H1 (cell line): ENCODE data around the gene MIF4GD. TPM values are rescaled to one million over a fixed set of nuclear protein-coding genes. Genes with fewer than 3 reads are reported as not detected.

ENCODE experiments used
- CTCF ChIA-PET: fragments of 300-600 bp; sonication (Branson Sonifier 250); formaldehyde crosslinking; loops from one replicate; lab custom pipeline; 2021; ENCODE audit not compliant: partially characterized antibody; lab: Charles Lee
- POLR2A ChIA-PET: fragments of 300-600 bp; sonication (Branson Sonifier 250); formaldehyde crosslinking; loops from one replicate; lab custom pipeline; 2021; ENCODE audit warnings: inconsistent platforms; ENCODE audit not compliant: partially characterized antibody; lab: Charles Lee
- DNase-seq, 2 experiments: peaks; one replicate each; pipeline versions ENCODE4 v3.0.0 to v3.0.0-alpha.2; 2010 to 2022; ENCODE audit warnings: low spot score in 2 of 2, low read depth in 1 of 2, mixed read lengths in 1 of 2
- FAIRE-seq: peaks from 2 replicates; lab custom pipeline; 2011; peaks lifted over from hg19 to GRCh38; lab: Jason Lieb, UNC
- H2AFZ ChIP-seq: 2 replicates; pipeline ENCODE4 v1.8.1; 2012; ENCODE audit warnings: low read length, inconsistent platforms
- H2AK5ac ChIP-seq: 2 replicates; pipeline ENCODE4 v1.6.1; 2013; ENCODE audit warnings: low read depth, low read length
- H2BK120ac ChIP-seq: replicated peaks from 2 replicates; pipeline ENCODE3; 2013; ENCODE audit warnings: low read depth, low read length, inconsistent platforms
- H2BK12ac ChIP-seq: 2 replicates; pipeline ENCODE4 v1.6.1; 2013; ENCODE audit warnings: low read depth, low read length
- H2BK15ac ChIP-seq: 2 replicates; pipeline ENCODE4 v1.6.1; 2013; ENCODE audit warnings: low read length
- H2BK20ac ChIP-seq: 2 replicates; pipeline ENCODE4 v1.6.1; 2013; ENCODE audit warnings: low read length
- H2BK5ac ChIP-seq: 2 replicates; pipeline ENCODE4 v1.6.1; 2013; ENCODE audit warnings: low read depth, low read length
- H3K14ac ChIP-seq: 2 replicates; pipeline ENCODE4 v1.6.1; 2013; ENCODE audit warnings: inconsistent platforms; ENCODE audit not compliant: insufficient read length
- H3K18ac ChIP-seq: 2 replicates; pipeline ENCODE4 v1.6.1; 2013; ENCODE audit warnings: low read length; ENCODE audit errors: extremely low read depth
- H3K23ac ChIP-seq: 2 replicates; pipeline ENCODE4 v1.6.1; 2013; ENCODE audit warnings: inconsistent platforms; ENCODE audit not compliant: insufficient read length
- H3K23me2 ChIP-seq: 2 replicates; pipeline ENCODE4 v1.6.1; 2013; ENCODE audit warnings: low read depth, low read length
- H3K27ac ChIP-seq: 2 replicates; pipeline ENCODE4 v1.6.1; 2011; ENCODE audit warnings: low read depth, low read length, inconsistent platforms
- H3K27me3 ChIP-seq, 4 experiments: replicated peaks in 1 of 4; 1 replicate in 1 of 4; 2 replicates in 3 of 4; pipeline versions ENCODE4 v1.6.1 to v1.8.1; 2011 to 2013; ENCODE audit warnings: low read length in 3 of 4, mild to moderate bottlenecking in 3 of 4, inconsistent platforms in 2 of 4, mixed read lengths in 2 of 4, moderate library complexity in 1 of 4; ENCODE audit not compliant: control insufficient read depth in 3 of 4, insufficient read depth in 3 of 4; ENCODE audit errors: extremely low read depth in 1 of 4
- H3K36me3 ChIP-seq, 4 experiments: 2 replicates each; pipeline versions ENCODE4 v1.6.1 to v1.8.1; 2011 to 2013; ENCODE audit warnings: mild to moderate bottlenecking in 4 of 4, low read length in 3 of 4, moderate library complexity in 2 of 4, control low read depth in 1 of 4, inconsistent platforms in 1 of 4; ENCODE audit not compliant: insufficient read depth in 4 of 4, control insufficient read depth in 2 of 4
- H3K4ac ChIP-seq: replicated peaks from 2 replicates; pipeline ENCODE3; 2013; ENCODE audit warnings: low read length, low read depth, mixed read lengths, inconsistent platforms; ENCODE audit not compliant: insufficient read length
- H3K4me1 ChIP-seq, 4 experiments: replicated peaks in 1 of 4; 1 replicate in 1 of 4; 2 replicates in 3 of 4; pipeline versions ENCODE4 v1.6.1 to v1.8.1; 2011 to 2013; ENCODE audit warnings: low read length in 3 of 4, inconsistent platforms in 2 of 4, mixed read lengths in 1 of 4; ENCODE audit not compliant: insufficient read depth in 4 of 4, control insufficient read depth in 3 of 4
- H3K4me2 ChIP-seq, 2 experiments: 2 replicates each; pipeline versions ENCODE4 v1.6.1 to v1.8.1; 2011 to 2013; ENCODE audit warnings: low read depth in 2 of 2, low read length in 2 of 2, control low read depth in 1 of 2, inconsistent platforms in 1 of 2, mild to moderate bottlenecking in 1 of 2; ENCODE audit not compliant: insufficient read depth in 1 of 2
- H3K4me3 ChIP-seq, 4 experiments: fragments of 200-600, 300-600 bp in 1 of 4; sonication (generic), shearing (Covaris generic), sonication (Bioruptor Twin) in 1 of 4; 2 replicates each; pipeline versions ENCODE4 v1.5.1 to v1.8.1; 2011 to 2016; ENCODE audit warnings: low read length in 4 of 4, low read depth in 3 of 4, control low read depth in 2 of 4, inconsistent platforms in 2 of 4, mild to moderate bottlenecking in 2 of 4, mixed read lengths in 1 of 4, moderate library complexity in 1 of 4; ENCODE audit not compliant: insufficient read depth in 2 of 4; ENCODE audit errors: extremely low read depth in 1 of 4
- H3K56ac ChIP-seq: replicated peaks from 2 replicates; pipeline ENCODE3; 2013; ENCODE audit warnings: low read depth, mild to moderate bottlenecking, mixed read lengths, low read length, inconsistent platforms; ENCODE audit not compliant: insufficient read length
- H3K79me1 ChIP-seq: 2 replicates; pipeline ENCODE4 v1.6.1; 2013; ENCODE audit warnings: low read depth, low read length, control low read depth
- H3K79me2 ChIP-seq, 2 experiments: 2 replicates each; pipeline versions ENCODE4 v1.6.1 to v1.8.1; 2012 to 2013; ENCODE audit warnings: low read length in 2 of 2, mild to moderate bottlenecking in 2 of 2, inconsistent platforms in 1 of 2; ENCODE audit not compliant: insufficient read depth in 2 of 2, control insufficient read depth in 1 of 2
- H3K9ac ChIP-seq, 4 experiments: replicated peaks in 1 of 4; 1 replicate in 1 of 4; 2 replicates in 3 of 4; pipeline versions ENCODE4 v1.6.1 to v1.8.1; 2011 to 2013; ENCODE audit warnings: low read depth in 3 of 4, low read length in 3 of 4, control low read depth in 2 of 4, mild to moderate bottlenecking in 2 of 4, moderate library complexity in 2 of 4, inconsistent platforms in 1 of 4; ENCODE audit errors: extremely low read depth in 1 of 4
- H3K9me3 ChIP-seq, 2 experiments: 2 replicates each; pipeline versions ENCODE4 v1.6.1 to v1.8.1; 2012 to 2013; ENCODE audit warnings: mild to moderate bottlenecking in 2 of 2, moderate library complexity in 2 of 2, control low read depth in 1 of 2, inconsistent platforms in 1 of 2, low read depth in 1 of 2, low read length in 1 of 2, mixed read lengths in 1 of 2; ENCODE audit not compliant: insufficient read depth in 2 of 2
- H4K20me1 ChIP-seq, 2 experiments: replicated peaks in 1 of 2; 2 replicates each; pipeline versions ENCODE3 to v1.8.1; 2011 to 2013; ENCODE audit warnings: inconsistent platforms in 2 of 2, low read length in 2 of 2, mild to moderate bottlenecking in 1 of 2; ENCODE audit not compliant: insufficient read depth in 2 of 2, control insufficient read depth in 1 of 2
- H4K5ac ChIP-seq: 2 replicates; pipeline ENCODE4 v1.6.1; 2013; ENCODE audit warnings: low read length, low read depth, mixed read lengths, inconsistent platforms; ENCODE audit not compliant: insufficient read length
- H4K8ac ChIP-seq: 2 replicates; pipeline ENCODE4 v1.8.0; 2013; ENCODE audit warnings: mild to moderate bottlenecking, moderate library complexity, low read length, inconsistent platforms; ENCODE audit not compliant: insufficient read depth; ENCODE audit errors: extremely low read depth
- H4K91ac ChIP-seq: replicated peaks from 2 replicates; pipeline ENCODE3; 2013; ENCODE audit warnings: low read length, mixed read lengths, inconsistent platforms; ENCODE audit not compliant: insufficient read length
- CBX5 ChIP-seq: fragments of 300-800, 300-1000 bp; sonication (generic); IDR thresholded peaks from 2 replicates; pipeline ENCODE4 v1.7.1; 2016; ENCODE audit warnings: antibody characterized with exemption, low read length, low read depth
- EZH2 ChIP-seq: fragments of 200-600 bp; sonication (generic); IDR thresholded peaks from 2 replicates; pipeline ENCODE4 v1.7.1; 2012; ENCODE audit warnings: low read depth, mild to moderate bottlenecking, moderate library complexity, low read length, inconsistent platforms; ENCODE audit not compliant: severe bottlenecking
- KDM5A ChIP-seq: fragments of 200-600 bp; IDR thresholded peaks from 2 replicates; pipeline ENCODE4 v1.7.1; 2012; ENCODE audit warnings: mild to moderate bottlenecking, low read length, inconsistent platforms, mixed read lengths
- WGBS, 2 experiments: shearing (Covaris generic) in 1 of 2; methylation state at CpG; one replicate each; pipeline versions ENCODE4 v1.1.6 to v1.1.7; 2013 to 2015; ENCODE audit warnings: low lambda C conversion rate in 2 of 2, mixed read lengths in 2 of 2, inconsistent platforms in 1 of 2, low coverage in 1 of 2, missing lambda C conversion rate in 1 of 2; ENCODE audit not compliant: insufficient replicate concordance in 2 of 2, insufficient coverage in 1 of 2, insufficient read length in 1 of 2; ENCODE audit errors: extremely low coverage in 1 of 2, missing lambda C conversion rate in 1 of 2; 5-methylcytosine and 5-hydroxymethylcytosine counted together
- polyA plus RNA-seq, 7 experiments: library from polyadenylated mRNA; depleted of rRNA in 3 of 7; stranded (reverse) in 5 of 7; unstranded in 2 of 7; fragments of >200 nt in 5 of 7; fragments of 200-250 nt in 2 of 7; gene quantifications; 1 replicate in 5 of 7; 2 replicates in 1 of 7; 4 replicates in 1 of 7; pipeline versions ENCODE4 v1.2.1 to v1.2.3, GENCODE V29; 2011 to 2013; ENCODE audit warnings: missing spikeins in 2 of 7, mixed read lengths in 2 of 7
- total RNA-seq: library from RNA; stranded (reverse); fragmentation: NEBNext Ultra II Directional; extraction: Animal tissue kit (Norgen Biotek cat#: 25700); gene quantifications from 2 replicates; pipeline ENCODE4 v1.2.1, GENCODE V29; 2021

MIF4GD gene
- total and polyA plus RNA-seq, 2 of the 8 experiments (the other 6 are each of a cell fraction or from before 2014, with no cell fraction given) = 16.1 to 51.1 TPM

DNA sequence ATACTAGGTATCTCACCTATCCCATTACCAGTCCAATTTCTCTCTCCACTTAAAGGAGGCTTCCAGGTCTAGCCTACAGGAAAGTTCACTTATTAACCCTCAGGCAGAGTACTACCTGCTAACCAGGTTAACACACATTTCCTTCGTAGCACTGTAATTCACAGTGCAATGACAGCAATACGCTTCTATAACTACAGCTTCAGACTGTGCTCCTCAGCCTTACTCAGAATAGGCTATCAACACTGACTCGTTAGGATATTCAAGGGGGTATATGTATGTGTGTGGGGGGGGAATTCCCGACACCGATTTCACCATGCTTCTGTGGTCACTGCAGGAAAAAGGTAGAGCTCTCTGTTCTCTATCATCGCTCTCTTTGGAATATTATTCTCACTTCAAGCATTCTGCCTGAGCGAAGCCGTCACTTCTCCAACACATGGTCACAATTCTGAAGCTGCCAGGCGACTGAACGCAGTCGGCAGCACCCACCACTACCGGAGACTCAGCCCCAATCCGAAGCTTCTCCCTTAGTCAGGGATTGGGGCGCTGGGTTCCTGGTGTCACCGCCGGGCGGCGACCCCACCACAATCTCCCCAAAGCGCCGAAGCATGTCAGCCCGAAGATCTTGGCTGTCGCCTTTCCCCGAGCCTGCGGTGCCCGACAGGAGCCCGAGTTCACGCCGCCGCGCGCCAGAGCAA, 10.2 kb downstream of the MIF4GD start:
- no peak overlapping the region for H4K91ac ChIP-seq
- TF ChIP-seq KDM5A = 0 out of 2 replicates have a peak, but pooled peaks have one; percentile 45
- TF ChIP-seq EZH2 = no peak
- no peak for TF ChIP-seq CBX5
- no peak overlapping the region; the same call in 1 of the 2 replicates for H2BK12ac ChIP-seq
- H3K27me3 ChIP-seq = no peaks in the 10 kb centered on the region
- H2BK15ac ChIP-seq = no peak overlapping the region
- POLR2A ChIA-PET = interaction anchor here (0.6 to 4.7 kb wide), 32 partner anchors 10 to 335 kb away, joined by 3 to 62 read pairs (median 4); partner anchors contain the start of genes JPT1, MIF4GD, NUP85 and SLC25A19
- WGBS, 2 experiments = 8% methylated on average over 26 of the region's 31 CpGs; no CpG with 5 or more reads in 1 of the 2 experiments
- no peak overlapping the region for H2BK20ac ChIP-seq
- no peak overlapping the region for H2BK120ac ChIP-seq
- H3K4me1 ChIP-seq = peaks cover 0 to 6% (median 3%) of the 10 kb centered on the region in 4 experiments; a peak in 4 of 7 replicates
- H3K18ac ChIP-seq = peak overlapping the region; percentile 95; the same call in 1 of the 2 replicates
- H4K20me1 ChIP-seq = peaks cover 0 to 4% of the 10 kb centered on the region in 2 experiments
- 0 out of 2 replicates have a peak overlapping the region, but pooled peaks have one; percentile 24 for H2AK5ac ChIP-seq
- peak overlapping the region; percentile 84 to 94 for H3K4me2 ChIP-seq
- DNase-seq (no peak), FAIRE-seq (no peak)
- no peak overlapping the region for H3K4ac ChIP-seq
- peaks cover 6 to 21% (median 17%) of the 10 kb centered on the region in 4 experiments; a peak in 7 of 8 replicates for H3K36me3 ChIP-seq
- peak overlapping the region; percentile 89 to 99 (median 94) for H3K4me3 ChIP-seq
- no peak overlapping the region for H2AFZ ChIP-seq
- no peak overlapping the region for H3K14ac ChIP-seq
- peaks cover 12% of the 10 kb centered on the region for H3K23me2 ChIP-seq
- H3K79me2 ChIP-seq = peaks cover 12 to 45% of the 10 kb centered on the region in 2 experiments
- H3K23ac ChIP-seq = no peak overlapping the region
- peak overlapping the region; percentile 99; the same call in 1 of the 2 replicates for H3K27ac ChIP-seq
- no peak overlapping the region for H3K56ac ChIP-seq
- peak overlapping the region; percentile 99 for H4K8ac ChIP-seq
- peak overlapping the region; percentile 99 for H2BK5ac ChIP-seq
- CTCF ChIA-PET = interaction anchor here (0.6 to 21.2 kb wide), 14 partner anchors 10 to 372 kb away, joined by 3 to 369 read pairs (median 4); partner anchors contain the start of genes MIF4GD, NUP85, SLC25A19 and SMIM5
- H3K79me1 ChIP-seq = peaks cover 9% of the 10 kb centered on the region
- peak overlapping the region; percentile 91 to 99 (median 98) for H3K9ac ChIP-seq
- no peaks in the 10 kb centered on the region for H3K9me3 ChIP-seq
- no peak overlapping the region for H4K5ac ChIP-seq
